Mesenchymal stem cell (in vitro differentiated cells and primary cell): Measurements from ENCODE around the gene QPCT.

Source experiments
- DNase-seq: peaks from one replicate; pipeline ENCODE4 v3.0.0-alpha.2; 2013
- H2AFZ ChIP-seq: one replicate; pipeline ENCODE4 v1.6.1; 2013; ENCODE audit warnings: low read depth, mild to moderate bottlenecking, control low read depth, inconsistent platforms, low read length, moderate library complexity
- H2AK5ac ChIP-seq: 2 replicates; pipeline ENCODE4 v1.6.1; 2013; ENCODE audit warnings: low read length, moderate library complexity, mild to moderate bottlenecking, inconsistent platforms; ENCODE audit not compliant: severe bottlenecking
- H2BK120ac ChIP-seq: one replicate; pipeline ENCODE4 v1.6.1; 2013; ENCODE audit warnings: low read depth, mild to moderate bottlenecking, inconsistent platforms, low read length, moderate library complexity
- H2BK12ac ChIP-seq, 2 experiments: one replicate each; pipeline ENCODE4 v1.6.1; 2013; ENCODE audit warnings: inconsistent platforms in 2 of 2, low read length in 2 of 2, mild to moderate bottlenecking in 2 of 2, moderate library complexity in 2 of 2, control low read depth in 1 of 2
- H2BK15ac ChIP-seq: one replicate; pipeline ENCODE4 v1.6.1; 2013; ENCODE audit warnings: mild to moderate bottlenecking, low read depth, inconsistent platforms; ENCODE audit not compliant: poor library complexity, severe bottlenecking
- H2BK5ac ChIP-seq: 2 replicates; pipeline ENCODE4 v1.6.1; 2013; ENCODE audit warnings: low read depth, mild to moderate bottlenecking, low read length, control low read depth, inconsistent platforms; ENCODE audit not compliant: poor library complexity, severe bottlenecking
- H3K14ac ChIP-seq, 2 experiments: one replicate each; pipeline ENCODE4 v1.6.1; 2013; ENCODE audit warnings: inconsistent platforms in 2 of 2, low read length in 2 of 2, control low read depth in 1 of 2, mild to moderate bottlenecking in 1 of 2, moderate library complexity in 1 of 2
- H3K18ac ChIP-seq, 2 experiments: one replicate each; pipeline ENCODE4 v1.6.1; 2013; ENCODE audit warnings: inconsistent platforms in 2 of 2, low read length in 2 of 2, control low read depth in 1 of 2, low read depth in 1 of 2, mild to moderate bottlenecking in 1 of 2
- H3K23ac ChIP-seq, 2 experiments: one replicate each; pipeline ENCODE4 v1.6.1; 2013; ENCODE audit warnings: inconsistent platforms in 2 of 2, low read length in 2 of 2, mild to moderate bottlenecking in 2 of 2, moderate library complexity in 2 of 2, control low read depth in 1 of 2
- H3K27ac ChIP-seq: 2 replicates; pipeline ENCODE4 v1.5.1; 2013; ENCODE audit warnings: mild to moderate bottlenecking, moderate library complexity, low read length, control low read depth, inconsistent platforms; ENCODE audit not compliant: poor library complexity, severe bottlenecking
- H3K27me3 ChIP-seq, 2 experiments: 2 replicates each; pipeline versions ENCODE4 v1.6.1 to v1.7.0; 2013; ENCODE audit warnings: low read length in 2 of 2, mild to moderate bottlenecking in 2 of 2, moderate library complexity in 2 of 2, control low read depth in 1 of 2, inconsistent platforms in 1 of 2; ENCODE audit not compliant: control insufficient read depth in 1 of 2, insufficient read depth in 1 of 2
- H3K36me3 ChIP-seq, 2 experiments: 2 replicates each; pipeline versions ENCODE4 v1.6.1 to v1.7.0; 2013; ENCODE audit warnings: low read length in 2 of 2, control low read depth in 1 of 2, inconsistent platforms in 1 of 2, low read depth in 1 of 2, mild to moderate bottlenecking in 1 of 2; ENCODE audit not compliant: insufficient read depth in 2 of 2, control insufficient read depth in 1 of 2
- H3K4ac ChIP-seq, 2 experiments: one replicate each; pipeline ENCODE4 v1.6.1; 2013; ENCODE audit warnings: inconsistent platforms in 2 of 2, low read length in 2 of 2, mild to moderate bottlenecking in 2 of 2, moderate library complexity in 2 of 2, control low read depth in 1 of 2, low read depth in 1 of 2
- H3K4me1 ChIP-seq: 2 replicates; pipeline ENCODE4 v1.6.1; 2013; ENCODE audit warnings: low read depth, low read length, control low read depth; ENCODE audit not compliant: control insufficient read depth, insufficient read depth
- H3K4me2 ChIP-seq: 2 replicates; pipeline ENCODE4 v1.6.1; 2013; ENCODE audit warnings: low read length, mild to moderate bottlenecking, inconsistent platforms; ENCODE audit not compliant: poor library complexity, severe bottlenecking
- H3K4me3 ChIP-seq, 2 experiments: 2 replicates each; pipeline versions ENCODE4 v1.5.1 to v1.7.0; 2013; ENCODE audit warnings: low read length in 2 of 2, mild to moderate bottlenecking in 2 of 2, control low read depth in 1 of 2, low read depth in 1 of 2; ENCODE audit not compliant: insufficient read depth in 1 of 2
- H3K79me1 ChIP-seq: replicated peaks from 2 replicates; pipeline ENCODE4 v1.6.1; 2013; ENCODE audit warnings: mild to moderate bottlenecking, control low read depth, low read length, inconsistent platforms; ENCODE audit not compliant: poor library complexity, severe bottlenecking
- H3K9ac ChIP-seq: 2 replicates; pipeline ENCODE4 v1.7.0; 2013; ENCODE audit warnings: mild to moderate bottlenecking, low read length, moderate library complexity
- H3K9me3 ChIP-seq: 2 replicates; pipeline ENCODE4 v1.7.0; 2013; ENCODE audit warnings: mild to moderate bottlenecking, low read length; ENCODE audit not compliant: control insufficient read depth
- H4K8ac ChIP-seq: one replicate; pipeline ENCODE4 v1.6.1; 2013; ENCODE audit warnings: inconsistent platforms, mild to moderate bottlenecking, low read length, moderate library complexity
- H4K91ac ChIP-seq: one replicate; pipeline ENCODE4 v1.6.1; 2013; ENCODE audit warnings: mild to moderate bottlenecking, low read length, inconsistent platforms
- WGBS: methylation state at CpG from one replicate; pipeline ENCODE4 v1.1.7; 2013; ENCODE audit warnings: mixed read lengths; 5-methylcytosine and 5-hydroxymethylcytosine counted together

QPCT gene

DNA sequence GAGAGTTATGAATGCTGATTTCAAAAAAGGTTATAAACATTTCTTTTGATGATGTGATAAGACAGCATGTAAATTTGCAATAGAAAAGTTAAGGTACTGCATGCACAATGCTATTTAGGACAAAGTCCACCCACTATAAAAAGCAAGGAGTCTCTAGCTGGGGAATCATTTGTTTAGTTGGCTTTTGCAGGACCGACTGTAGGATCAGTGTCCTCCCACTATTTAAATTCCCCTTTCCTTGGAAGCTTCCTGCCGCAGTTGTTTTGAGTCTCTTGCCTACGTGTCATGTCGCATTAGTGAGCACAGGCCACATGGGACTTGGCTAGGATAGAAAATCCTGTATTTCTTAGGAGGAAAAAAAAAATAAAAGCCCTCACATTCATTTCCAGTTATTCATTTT lies 13.1 kb downstream of the QPCT start:
- Histone ChIP-seq H3K14ac (no peak overlapping the region), H3K36me3 (no peaks in the 10 kb centered on the region), H3K4me2 (no peak overlapping the region), H2AK5ac (no peak overlapping the region), H3K4ac (no peak overlapping the region), H2BK15ac (no peak overlapping the region), H2BK120ac (no peak overlapping the region), H2BK12ac (no peak overlapping the region), H3K4me3 (no peak overlapping the region), H3K27ac (no peak overlapping the region), H3K9ac (peak overlapping the region; percentile 67), H3K23ac (no peak overlapping the region), H3K18ac (no peak overlapping the region), H2AFZ (no peak overlapping the region), H4K8ac (no peak overlapping the region), H3K4me1 (peaks cover 1% of the 10 kb centered on the region), H2BK5ac (no peak overlapping the region), H3K27me3 (no peaks in the 10 kb centered on the region), H3K79me1 (no peaks in the 10 kb centered on the region), H3K9me3 (no peaks in the 10 kb centered on the region), H4K91ac (no peak overlapping the region)
- no peak for DNase-seq
- 72% methylated on average over 4 of the region's 4 CpGs for WGBS

DNA sequence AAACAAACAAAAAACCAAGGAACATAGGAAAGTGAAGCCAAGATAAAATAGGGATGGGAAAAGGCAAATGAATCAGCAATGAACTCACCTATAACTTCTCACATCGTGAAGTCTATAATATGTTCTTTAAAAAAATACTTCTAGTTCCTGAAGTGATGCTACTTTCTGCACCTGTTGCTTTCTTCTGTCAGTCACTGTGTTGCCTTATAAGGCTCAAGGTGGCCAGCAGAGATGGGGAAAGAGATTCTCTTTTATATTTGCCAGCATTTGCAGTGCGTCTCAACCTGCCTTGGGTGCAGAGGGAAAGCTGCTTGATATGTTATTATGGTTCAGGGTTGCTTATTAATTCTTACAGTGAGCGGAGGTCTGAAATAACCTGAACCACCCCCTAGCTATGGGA lies 14.0 kb downstream of the QPCT start:
- no peaks in the 10 kb centered on the region for H3K9me3 ChIP-seq
- no peak overlapping the region for H2BK5ac ChIP-seq
- H2BK12ac ChIP-seq = no peak overlapping the region
- no peak overlapping the region for H3K18ac ChIP-seq
- H3K79me1 ChIP-seq = no peaks in the 10 kb centered on the region
- WGBS = 96% methylated on average over 2 of the region's 3 CpGs
- no peak overlapping the region for H2AFZ ChIP-seq
- no peak overlapping the region for H3K14ac ChIP-seq
- no peaks in the 10 kb centered on the region for H3K27me3 ChIP-seq
- no peak overlapping the region for H3K23ac ChIP-seq
- H3K4me3 ChIP-seq = no peak overlapping the region
- H2BK15ac ChIP-seq = no peak overlapping the region
- H4K8ac ChIP-seq = no peak overlapping the region
- no peaks in the 10 kb centered on the region for H3K36me3 ChIP-seq
- H3K4me2 ChIP-seq = no peak overlapping the region
- no peak overlapping the region for H2AK5ac ChIP-seq
- H2BK120ac ChIP-seq = no peak overlapping the region
- H4K91ac ChIP-seq = peak overlapping the region; percentile 27
- H3K4me1 ChIP-seq = peaks cover 1% of the 10 kb centered on the region
- no peak overlapping the region for H3K9ac ChIP-seq
- H3K4ac ChIP-seq = no peak overlapping the region
- DNase-seq = no peak
- H3K27ac ChIP-seq = no peak overlapping the region

DNA sequence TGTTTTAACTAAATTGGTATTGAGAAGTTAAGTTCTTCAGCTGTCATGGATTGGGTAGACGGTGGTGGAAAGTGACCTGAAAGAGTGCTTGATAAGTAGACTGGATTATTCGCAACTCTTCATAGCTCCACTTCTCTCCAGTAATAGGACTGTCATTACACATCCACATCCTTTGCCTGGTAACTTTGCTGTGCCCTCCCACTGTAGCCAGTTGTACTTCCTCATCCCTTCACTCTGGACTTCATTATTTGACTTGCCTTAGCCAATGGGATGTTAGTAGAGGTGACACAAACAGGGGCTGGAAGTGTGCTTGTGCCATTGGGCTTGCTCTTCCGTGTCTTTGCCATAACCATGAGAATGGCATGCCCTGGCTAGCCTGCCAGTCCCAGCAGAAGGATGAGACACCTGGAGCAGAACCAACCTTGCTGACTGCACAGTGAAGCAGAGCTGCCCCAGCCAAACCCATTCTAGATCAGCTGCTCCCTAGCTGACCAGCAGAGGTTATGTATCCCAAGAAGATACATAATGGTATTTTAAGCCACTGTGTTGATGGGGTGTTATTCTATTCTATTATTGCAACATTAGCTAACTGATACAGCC lies 16.9 kb downstream of the QPCT start:
- Histone ChIP-seq H3K18ac (no peak overlapping the region), H2BK12ac (no peak overlapping the region), H3K23ac (no peak overlapping the region), H3K27ac (no peak overlapping the region), H3K4me3 (no peak overlapping the region), H3K9ac (no peak overlapping the region), H3K4ac (no peak overlapping the region), H4K8ac (no peak overlapping the region), H2BK120ac (no peak overlapping the region), H3K4me1 (peaks cover 1% of the 10 kb centered on the region), H3K4me2 (no peak overlapping the region), H3K79me1 (no peaks in the 10 kb centered on the region), H2AK5ac (no peak overlapping the region), H2AFZ (no peak overlapping the region), H2BK5ac (no peak overlapping the region), H2BK15ac (no peak overlapping the region), H4K91ac (no peak overlapping the region), H3K27me3 (no peaks in the 10 kb centered on the region), H3K9me3 (no peaks in the 10 kb centered on the region), H3K36me3 (no peaks in the 10 kb centered on the region), H3K14ac (no peak overlapping the region)
- no peak for DNase-seq
- WGBS = 97% methylated on average over 3 of the region's 3 CpGs

DNA sequence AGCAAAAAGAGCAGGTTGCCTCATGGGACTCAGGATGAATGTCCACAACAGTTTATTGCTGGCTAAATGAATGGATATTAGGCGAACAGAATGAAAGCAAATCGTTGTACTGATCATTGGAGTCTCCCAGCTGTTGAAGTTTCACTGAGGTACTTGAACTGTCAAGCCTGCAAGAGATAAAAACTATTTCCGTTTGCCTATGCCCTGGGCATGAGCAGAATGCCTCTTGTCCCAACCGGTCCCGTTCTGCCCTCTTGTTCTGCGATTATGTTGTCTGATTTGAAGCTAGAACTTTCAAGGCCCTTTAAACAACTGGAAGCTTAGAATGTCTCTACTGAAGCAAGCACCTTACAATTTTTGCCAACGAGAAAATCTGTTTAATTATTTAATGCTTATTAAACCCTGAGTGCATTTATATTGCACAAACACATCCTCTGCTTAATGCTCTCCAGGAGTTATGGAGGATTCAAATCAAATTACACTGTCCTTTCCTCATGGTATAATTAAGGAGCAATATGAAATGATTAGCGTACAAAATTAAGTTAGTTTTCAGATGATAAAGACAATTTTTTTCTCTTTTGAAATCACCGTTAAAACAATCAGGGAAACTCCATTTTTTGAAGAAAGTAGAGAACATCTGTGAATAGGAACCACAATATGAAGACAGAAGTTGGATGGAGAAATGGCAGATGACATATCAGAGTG lies 17.7 kb downstream of the QPCT start:
- H2BK12ac ChIP-seq = no peak overlapping the region
- no peaks in the 10 kb centered on the region for H3K9me3 ChIP-seq
- H3K27ac ChIP-seq = no peak overlapping the region
- H3K27me3 ChIP-seq = no peaks in the 10 kb centered on the region
- H3K9ac ChIP-seq = no peak overlapping the region
- peaks cover 1% of the 10 kb centered on the region for H3K4me1 ChIP-seq
- H2AK5ac ChIP-seq = no peak overlapping the region
- H2BK15ac ChIP-seq = no peak overlapping the region
- DNase-seq = no peak
- H3K79me1 ChIP-seq = no peaks in the 10 kb centered on the region
- H3K14ac ChIP-seq = no peak overlapping the region
- WGBS = 97% methylated on average over 7 of the region's 9 CpGs
- peaks cover 0 to under 1% of the 10 kb centered on the region in 2 experiments for H3K36me3 ChIP-seq
- no peak overlapping the region for H3K4me2 ChIP-seq
- H4K91ac ChIP-seq = no peak overlapping the region
- no peak overlapping the region for H3K4me3 ChIP-seq
- no peak overlapping the region for H3K23ac ChIP-seq
- no peak overlapping the region for H2AFZ ChIP-seq
- H2BK120ac ChIP-seq = no peak overlapping the region
- no peak overlapping the region for H3K4ac ChIP-seq
- no peak overlapping the region for H2BK5ac ChIP-seq
- H4K8ac ChIP-seq = no peak overlapping the region
- H3K18ac ChIP-seq = no peak overlapping the region
